ENCODE results near the gene PCP4. TPM values are rescaled to one million over a fixed set of nuclear protein-coding genes. Genes with fewer than 3 reads are reported as not detected.

The PCP4 gene
- total RNA-seq, 4 donors from 2014 or later, result 67.9 to 318 (median 238) TPM

GRCh38 chr21:39851002-39851618 is 16.1 kb upstream of the PCP4 start:
- WGBS, 2 donors, result 55 to 64% methylated on average over 7 of the region's 7 CpGs
- intact Hi-C loops (cut with DNase I), result no loop called here
- Histone ChIP-seq H3K9me3 (no peaks in the 10 kb centered on the region), H3K27ac (peak overlapping the region; percentile 48 to 75 (median 49)), H3K4me3 (replicated peaks in 1 of 3) (no peak overlapping the region), H3K4me1 (peaks cover 21 to 27% of the 10 kb centered on the region in 2 donors), H3K36me3 (no peaks in the 10 kb centered on the region), H3K27me3 (no peaks in the 10 kb centered on the region)
- DNase-seq, result peak in 1 of 2 donors; percentile 25
- no peak for TF ChIP-seq CTCF (IDR thresholded peaks at IDR 0.05)
- no peak for TF ChIP-seq POLR2A (IDR thresholded peaks at IDR 0.05)

GRCh38 chr21:39852021-39852721 is 15.1 kb upstream of the PCP4 start:
- intact Hi-C loops (cut with DNase I), result no loop called here
- H3K4me3 ChIP-seq (replicated peaks in 1 of 3), result no peak overlapping the region
- peak overlapping the region in 2 of 3 donors; percentile 49 to 75 for H3K27ac ChIP-seq
- peak; percentile 45 to 50 for DNase-seq
- no peaks in the 10 kb centered on the region for H3K36me3 ChIP-seq
- TF ChIP-seq CTCF (IDR thresholded peaks at IDR 0.05) (no peak), POLR2A (IDR thresholded peaks at IDR 0.05) (peak in 1 of 2 donors; percentile 23)
- no peaks in the 10 kb centered on the region for H3K9me3 ChIP-seq
- no peaks in the 10 kb centered on the region for H3K27me3 ChIP-seq
- H3K4me1 ChIP-seq, result peaks cover 21 to 27% of the 10 kb centered on the region in 2 donors
- 48 to 79% methylated on average over 3 to 5 of the region's 5 CpGs for WGBS, 2 donors

GRCh38 chr21:39852726-39853500 is 14.3 kb upstream of the PCP4 start:
- DNase-seq, result no peak
- Histone ChIP-seq H3K4me3 (replicated peaks in 1 of 3) (no peak overlapping the region), H3K9me3 (no peaks in the 10 kb centered on the region), H3K4me1 (peaks cover 21 to 27% of the 10 kb centered on the region in 2 donors), H3K27ac (peak overlapping the region in 2 of 3 donors; percentile 49 to 75), H3K27me3 (no peaks in the 10 kb centered on the region), H3K36me3 (no peaks in the 10 kb centered on the region)
- WGBS, 2 donors, result 87 to 90% methylated on average over 14 of the region's 14 CpGs
- intact Hi-C loops (cut with DNase I), result no loop called here
- TF ChIP-seq CTCF (IDR thresholded peaks at IDR 0.05) (no peak), POLR2A (IDR thresholded peaks at IDR 0.05) (no peak)

- WGBS, 2 donors, result 92 to 95% methylated on average over 6 of the region's 6 CpGs
- DNase-seq, result no peak
These were observed 12.7 kb upstream of the PCP4 start for GRCh38 chr21:39854572-39854971.

More at GRCh38 chr21:39854572-39854971, 12.7 kb upstream of the PCP4 start:
- H3K36me3 ChIP-seq, result no peaks in the 10 kb centered on the region
- H3K27ac ChIP-seq, result no peak overlapping the region
- intact Hi-C loops (cut with DNase I), result no loop called here
- no peaks in the 10 kb centered on the region for H3K9me3 ChIP-seq
- H3K27me3 ChIP-seq, result no peaks in the 10 kb centered on the region
- no peak for TF ChIP-seq CTCF (IDR thresholded peaks at IDR 0.05)
- TF ChIP-seq POLR2A (IDR thresholded peaks at IDR 0.05), result no peak
- peaks cover 21 to 27% of the 10 kb centered on the region in 2 donors for H3K4me1 ChIP-seq
- H3K4me3 ChIP-seq (replicated peaks in 1 of 3), result no peak overlapping the region

Data from thyroid gland (tissue), 4 donors.